ENCODE results near the gene KDM8. TPM values are rescaled to one million over a fixed set of nuclear protein-coding genes. Genes with fewer than 3 reads are reported as not detected.

The KDM8 gene
- total RNA-seq, 1 experiment from 2014 or later = 15.5 TPM

DNA sequence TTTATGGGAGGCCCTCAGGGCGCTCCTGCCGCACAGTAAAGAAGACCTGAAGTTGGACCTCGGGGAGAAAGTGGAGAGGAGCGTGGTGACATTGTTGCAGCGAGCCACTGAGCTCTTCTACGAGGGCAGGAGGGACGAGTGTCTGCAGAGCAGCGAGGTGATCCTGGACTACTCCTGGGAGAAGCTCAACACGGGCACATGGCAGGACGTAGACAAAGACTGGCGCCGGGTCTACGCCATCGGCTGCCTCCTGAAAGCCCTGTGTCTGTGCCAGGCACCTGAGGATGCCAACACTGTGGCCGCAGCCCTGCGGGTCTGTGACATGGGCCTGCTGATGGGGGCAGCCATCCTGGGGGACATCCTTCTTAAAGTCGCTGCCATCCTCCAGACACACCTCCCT, 6.8 kb downstream of the KDM8 start:
- Histone ChIP-seq H4K91ac (ENCODE audit: insufficient read length, low read depth, low read length) (no peak overlapping the region), H3K4me2 (ENCODE audit: insufficient read depth, insufficient read length, low read length) (no peak overlapping the region), H2BK15ac (ENCODE audit: low read depth, low read length) (no peak overlapping the region), H3K9me3 (ENCODE audit: control insufficient read depth, low read depth, low read length) (no peaks in the 10 kb centered on the region), H3K79me1 (ENCODE audit: insufficient read depth, low read depth, low read length, poor library complexity, severe bottlenecking) (no peaks in the 10 kb centered on the region), H3K23me2 (ENCODE audit: insufficient read length, low read depth, low read length, poor library complexity, severe bottlenecking) (no peaks in the 10 kb centered on the region), H3K18ac (ENCODE audit: insufficient read length, low read depth, low read length) (no peak overlapping the region), H3K56ac (ENCODE audit: insufficient read length, low read depth, low read length) (no peak overlapping the region), H3K79me2 (ENCODE audit: insufficient read depth, low read length) (no peaks in the 10 kb centered on the region), H4K20me1 (ENCODE audit: control insufficient read depth, insufficient read depth, insufficient read length) (no peaks in the 10 kb centered on the region), H2BK120ac (ENCODE audit: low read depth, low read length, poor library complexity, severe bottlenecking) (no peak overlapping the region), H3K23ac (ENCODE audit: insufficient read length, low read depth, low read length) (no peak overlapping the region), H4K5ac (ENCODE audit: insufficient read length, low read depth, low read length) (no peak overlapping the region), H2BK5ac (ENCODE audit: insufficient read length, low read length) (no peak overlapping the region), H3K14ac (ENCODE audit: insufficient read depth, low read length) (no peak overlapping the region), H2AK5ac (ENCODE audit: insufficient read length, low read length) (no peak overlapping the region), H3K27ac (ENCODE audit: insufficient read length, low read depth, low read length) (no peak overlapping the region), H2AFZ (ENCODE audit: low read length) (no peak overlapping the region), H2BK12ac (ENCODE audit: insufficient read length, low read depth, low read length) (no peak overlapping the region), H3K4me1 (ENCODE audit: insufficient read depth, low read length) (no peaks in the 10 kb centered on the region), H3K27me3 (ENCODE audit: insufficient read depth, low read length) (no peaks in the 10 kb centered on the region), H3T11ph (ENCODE audit: low read length) (no peak overlapping the region), H4K8ac (replicated peaks; ENCODE audit: insufficient read length, low read depth, low read length) (no peak overlapping the region), H2BK20ac (ENCODE audit: low read depth, low read length, poor library complexity, severe bottlenecking) (no peak overlapping the region), H3K4ac (ENCODE audit: low read depth, low read length) (no peak overlapping the region), H3K9ac (ENCODE audit: extremely low read depth, insufficient read length, low read length) (no peak overlapping the region)
- no peak for DNase-seq
- no peaks in the 10 kb centered on the region for H3K4me1 Mint-ChIP-seq
- peak overlapping the region in 1 of 3 experiments; percentile 70; a peak in 2 of 7 replicates for H3K27ac Mint-ChIP-seq
- H3K27me3 Mint-ChIP-seq (ENCODE audit: low read depth) = no peaks in the 10 kb centered on the region
- peaks cover 1 to 26% (median 18%) of the 10 kb centered on the region in 3 experiments; a peak in 6 of 7 replicates for H3K36me3 Mint-ChIP-seq (ENCODE audit: insufficient read depth in 1 of 3, low read depth in 3 of 3)
- TF ChIP-seq, protein P1, sequence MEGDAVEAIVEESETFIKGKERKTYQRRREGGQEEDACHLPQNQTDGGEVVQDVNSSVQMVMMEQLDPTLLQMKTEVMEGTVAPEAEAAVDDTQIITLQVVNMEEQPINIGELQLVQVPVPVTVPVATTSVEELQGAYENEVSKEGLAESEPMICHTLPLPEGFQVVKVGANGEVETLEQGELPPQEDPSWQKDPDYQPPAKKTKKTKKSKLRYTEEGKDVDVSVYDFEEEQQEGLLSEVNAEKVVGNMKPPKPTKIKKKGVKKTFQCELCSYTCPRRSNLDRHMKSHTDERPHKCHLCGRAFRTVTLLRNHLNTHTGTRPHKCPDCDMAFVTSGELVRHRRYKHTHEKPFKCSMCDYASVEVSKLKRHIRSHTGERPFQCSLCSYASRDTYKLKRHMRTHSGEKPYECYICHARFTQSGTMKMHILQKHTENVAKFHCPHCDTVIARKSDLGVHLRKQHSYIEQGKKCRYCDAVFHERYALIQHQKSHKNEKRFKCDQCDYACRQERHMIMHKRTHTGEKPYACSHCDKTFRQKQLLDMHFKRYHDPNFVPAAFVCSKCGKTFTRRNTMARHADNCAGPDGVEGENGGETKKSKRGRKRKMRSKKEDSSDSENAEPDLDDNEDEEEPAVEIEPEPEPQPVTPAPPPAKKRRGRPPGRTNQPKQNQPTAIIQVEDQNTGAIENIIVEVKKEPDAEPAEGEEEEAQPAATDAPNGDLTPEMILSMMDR (conservative IDR thresholded peaks at IDR 0.05) = no peak
- no peak overlapping the region for H3K4me3 Mint-ChIP-seq
- WGBS (ENCODE audit: extremely low coverage, insufficient read length, low lambda C conversion rate) = no CpG with 5 or more reads among the region's 17 CpGs
- no peaks in the 10 kb centered on the region for H3K9me3 Mint-ChIP-seq
